Activated T-helper 1 cell treated with anti-CD3 and anti-CD28 coated beads, Interleukin-12 subunit alpha, Interleukin-12 subunit beta, Interleukin-2, Interleukin-4 antibody, amounts not matched to agents 30 ng/mL and 10 ng/mL and 1 ng/mL, durations not matched to agents 14 hours and 24 hours and 36 hours (primary cell): ENCODE data around the gene ICAM2. TPM values are rescaled to one million over a fixed set of nuclear protein-coding genes. Genes with fewer than 3 reads are reported as not detected.

ENCODE experiments used
- DNase-seq: peaks from one replicate; pipeline ENCODE4 v3.0.0; 2021; ENCODE audit warnings: low spot score
- H3K27ac Mint-ChIP-seq: one replicate; pipeline ENCODE4 v1.8.0; 2021; ENCODE audit warnings: mild to moderate bottlenecking, mixed read lengths
- H3K27me3 Mint-ChIP-seq: one replicate; pipeline ENCODE4 v1.8.0; 2022; ENCODE audit warnings: mild to moderate bottlenecking, moderate library complexity, mixed read lengths; ENCODE audit not compliant: insufficient read depth
- H3K36me3 Mint-ChIP-seq: one replicate; pipeline ENCODE4 v1.8.0; 2021; ENCODE audit warnings: low read depth, mixed read lengths
- H3K4me1 Mint-ChIP-seq: one replicate; pipeline ENCODE4 v1.8.0; 2021; ENCODE audit warnings: low read depth, mixed read lengths
- H3K4me3 Mint-ChIP-seq: one replicate; pipeline ENCODE4 v1.8.0; 2021; ENCODE audit warnings: mild to moderate bottlenecking, moderate library complexity, mixed read lengths
- H3K9me3 Mint-ChIP-seq: one replicate; pipeline ENCODE4 v1.8.0; 2021; ENCODE audit warnings: mixed read lengths
- intact Hi-C: fragments of 100-400 bp; cut with micrococcal nuclease; formaldehyde crosslinking; loops from one replicate; pipeline ENCODE4 v1.15.1; 2024
- total RNA-seq: library from RNA; stranded (reverse); gene quantifications from 2 replicates; pipeline ENCODE4 v1.2.3, GENCODE V29; 2022

ICAM2 gene
- 58.3 and 62.1 TPM in 2 replicates for total RNA-seq

DNA sequence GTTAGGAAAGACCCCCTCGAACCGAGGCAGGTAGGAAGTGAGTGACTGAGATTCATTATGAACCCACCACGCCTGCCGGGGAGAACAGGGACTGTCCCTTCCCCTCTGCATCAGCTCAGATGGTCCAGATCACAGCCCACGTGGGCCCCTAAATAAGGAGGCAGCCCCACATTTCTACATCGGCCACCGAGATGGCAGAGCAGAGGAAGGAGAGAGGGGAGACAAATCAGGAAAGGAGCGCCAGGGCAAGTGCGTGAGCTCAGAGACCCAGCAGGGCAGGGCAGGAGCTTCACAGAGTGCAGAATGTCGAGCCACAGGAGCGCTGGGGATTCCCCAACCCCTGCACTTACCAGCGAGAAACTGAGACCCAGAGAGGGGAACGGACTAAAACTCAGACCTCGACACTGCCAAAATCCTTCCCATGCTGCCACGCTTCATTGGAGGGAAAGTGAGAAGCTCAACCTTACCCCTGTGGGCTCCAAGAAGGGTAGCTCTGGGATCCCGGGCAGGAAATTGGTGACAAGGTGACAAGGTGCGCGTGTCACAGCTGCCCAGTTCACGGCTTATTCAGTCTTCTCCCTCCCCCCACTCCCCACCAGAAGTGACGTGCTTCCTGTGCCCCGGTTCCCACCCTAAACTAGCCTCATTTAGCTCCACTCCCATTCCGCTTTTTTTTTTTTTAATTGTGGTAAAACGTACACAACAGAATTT, at the start of gene ICAM2:
ICAM2 (minus strand) TSS at position 578 of the 711 bp plus-strand sequence. CDS start 13,942 bp downstream, outside the sequence.
- peaks cover 13% of the 10 kb centered on the region for H3K36me3 Mint-ChIP-seq
- peak within 1 kb of the TSS; percentile 97 for H3K4me3 Mint-ChIP-seq
- peaks cover 91% of the 10 kb centered on the region for H3K4me1 Mint-ChIP-seq

DNA sequence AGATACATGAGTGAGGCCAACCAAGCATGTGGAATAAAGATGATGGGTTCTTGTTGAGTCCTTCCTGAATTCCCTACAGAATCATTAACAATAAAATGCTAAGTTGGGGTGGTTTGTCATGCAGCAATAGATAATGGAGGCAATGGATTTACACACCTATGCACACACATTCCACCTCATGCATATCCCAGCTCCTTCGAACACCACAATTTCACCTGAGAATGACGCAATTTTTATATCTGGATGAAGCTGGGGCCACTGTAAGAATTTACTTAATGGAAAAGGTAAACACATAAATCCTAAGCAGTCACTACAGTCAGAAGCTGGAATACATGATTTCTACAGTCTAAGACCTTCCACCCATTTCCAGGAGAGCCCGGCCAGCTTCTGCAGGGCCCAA, 49.8 kb upstream of the ICAM2 start:
- Mint-ChIP-seq H3K4me1 (peaks cover 32% of the 10 kb centered on the region), H3K36me3 (peaks cover 77% of the 10 kb centered on the region)

More for the DNA sequence above, at the start of gene ICAM2:
- intact Hi-C loops, result loop anchor here (1.0 to 10.0 kb wide), 4 partner anchors 22 to 765 kb away; partner anchors contain the start of genes POLG2, PRR29 and TEX2
- H3K27me3 Mint-ChIP-seq, result no peaks in the 10 kb centered on the region
- no peaks in the 10 kb centered on the region for H3K9me3 Mint-ChIP-seq
- DNase-seq, result peak; percentile 84
- peak within 1 kb of the TSS; percentile 100 for H3K27ac Mint-ChIP-seq

DNA sequence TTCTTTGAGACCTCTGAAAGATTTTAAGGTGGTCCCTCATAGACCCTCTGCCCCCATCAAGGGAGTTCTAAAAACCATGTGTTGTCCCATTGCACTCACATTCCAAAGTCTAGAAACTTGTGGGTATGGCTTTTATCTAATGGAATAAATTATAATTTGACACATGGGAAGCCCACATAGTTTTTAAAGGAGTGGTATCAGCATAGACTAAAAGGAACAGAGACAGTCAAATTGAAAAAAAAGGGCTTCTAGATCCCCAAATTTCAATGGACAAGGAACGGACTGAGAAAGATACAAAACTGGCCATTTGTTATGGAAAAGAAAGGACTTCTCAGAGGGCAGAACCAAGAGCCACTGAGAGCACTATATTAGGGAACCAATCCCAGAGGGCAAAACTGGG, 48.7 kb upstream of the ICAM2 start:
- Mint-ChIP-seq H3K4me1 (peaks cover 41% of the 10 kb centered on the region), H3K36me3 (peaks cover 79% of the 10 kb centered on the region), H3K27me3 (no peaks in the 10 kb centered on the region), H3K9me3 (peaks cover 20% of the 10 kb centered on the region), H3K27ac (no peak overlapping the region), H3K4me3 (no peak overlapping the region)
- intact Hi-C loops, result no loop called here
- DNase-seq, result no peak

More for the DNA sequence above, 49.8 kb upstream of the ICAM2 start:
- no peaks in the 10 kb centered on the region for H3K27me3 Mint-ChIP-seq
- peaks cover 20% of the 10 kb centered on the region for H3K9me3 Mint-ChIP-seq
- H3K4me3 Mint-ChIP-seq, result no peak overlapping the region
- H3K27ac Mint-ChIP-seq, result no peak overlapping the region
- no peak for DNase-seq
- intact Hi-C loops, result no loop called here

DNA sequence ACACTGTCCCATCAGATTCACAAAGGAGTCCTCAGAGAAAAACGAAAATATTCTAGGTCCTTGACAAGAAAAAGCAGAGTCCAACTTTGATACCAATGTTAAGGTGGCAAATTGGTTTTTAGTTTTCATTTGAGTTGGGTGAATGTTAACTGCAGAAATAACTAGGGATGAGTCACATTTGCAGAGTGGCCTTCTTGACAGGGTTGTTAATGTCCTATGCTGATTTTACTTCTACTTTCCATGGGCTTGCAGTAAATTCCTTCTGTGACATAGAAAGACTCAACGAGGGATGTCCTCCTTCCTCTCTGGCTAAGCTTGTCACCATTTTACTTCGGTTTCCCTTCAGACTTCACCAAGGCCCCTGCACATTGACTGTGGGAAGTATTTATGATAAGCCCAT, 47.2 kb upstream of the ICAM2 start:
- peaks cover 87% of the 10 kb centered on the region for H3K36me3 Mint-ChIP-seq
- peaks cover 20% of the 10 kb centered on the region for H3K9me3 Mint-ChIP-seq
- peak overlapping the region; percentile 88 for H3K27ac Mint-ChIP-seq
- peak overlapping the region; percentile 55 for H3K4me3 Mint-ChIP-seq
- peaks cover 55% of the 10 kb centered on the region for H3K4me1 Mint-ChIP-seq
- intact Hi-C loops, result loop anchor here (1.0 to 2.0 kb wide), 2 partner anchors 15 to 51 kb away; no protein-coding TSS in a partner anchor
- H3K27me3 Mint-ChIP-seq, result no peaks in the 10 kb centered on the region
- DNase-seq, result no peak

DNA sequence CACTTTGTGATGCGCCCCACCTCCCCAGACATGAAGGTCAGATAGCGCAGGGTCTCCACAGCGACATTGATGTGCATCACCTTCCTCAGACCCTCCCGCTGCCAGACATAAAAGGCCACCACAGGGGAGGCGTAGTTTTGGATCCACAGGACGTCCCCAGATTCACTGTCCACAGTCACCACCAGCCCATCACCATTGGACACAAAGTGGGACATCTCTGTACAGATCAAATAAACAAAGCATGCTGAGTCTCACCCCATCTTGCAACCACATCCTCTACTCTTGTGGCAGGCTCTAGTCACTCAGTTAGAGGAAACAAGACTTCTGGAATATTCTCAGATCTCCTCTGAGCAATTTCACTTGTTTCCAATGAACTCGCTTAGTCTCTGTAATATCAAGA, 46.3 kb upstream of the ICAM2 start:
- H3K4me1 Mint-ChIP-seq, result peaks cover 65% of the 10 kb centered on the region
- peak; percentile 32 for DNase-seq
- H3K27ac Mint-ChIP-seq, result peak overlapping the region; percentile 88
- intact Hi-C loops, result loop anchor here (1.0 to 2.0 kb wide), 2 partner anchors 16 to 50 kb away; no protein-coding TSS in a partner anchor
- H3K36me3 Mint-ChIP-seq, result peaks cover 85% of the 10 kb centered on the region
- peak overlapping the region; percentile 63 for H3K4me3 Mint-ChIP-seq
- peaks cover 20% of the 10 kb centered on the region for H3K9me3 Mint-ChIP-seq
- H3K27me3 Mint-ChIP-seq, result no peaks in the 10 kb centered on the region

DNA sequence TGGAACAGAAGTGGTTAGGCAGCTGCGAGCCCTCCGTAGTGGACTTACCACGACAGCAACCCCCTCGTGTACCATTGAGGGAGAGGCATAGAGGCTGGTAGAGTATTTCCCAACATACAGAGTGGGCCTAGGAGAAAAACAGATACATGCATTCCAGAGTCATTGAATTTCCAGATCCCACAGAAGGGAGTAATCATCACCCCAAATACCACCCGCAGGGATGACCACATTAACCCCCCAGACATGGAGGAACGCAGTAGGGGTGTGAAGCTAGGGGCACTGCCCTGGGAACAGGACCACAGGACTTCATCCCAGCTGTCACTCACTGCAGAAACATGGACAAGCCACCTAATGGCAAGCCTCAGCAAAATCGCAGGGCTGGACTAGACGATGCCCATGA, 44.7 kb upstream of the ICAM2 start:
- H3K9me3 Mint-ChIP-seq, result peaks cover 18% of the 10 kb centered on the region
- DNase-seq, result no peak
- intact Hi-C loops, result no loop called here
- peaks cover 83% of the 10 kb centered on the region for H3K36me3 Mint-ChIP-seq
- no peak overlapping the region for H3K4me3 Mint-ChIP-seq
- peak overlapping the region; percentile 36 for H3K27ac Mint-ChIP-seq
- H3K4me1 Mint-ChIP-seq, result peaks cover 80% of the 10 kb centered on the region
- no peaks in the 10 kb centered on the region for H3K27me3 Mint-ChIP-seq

DNA sequence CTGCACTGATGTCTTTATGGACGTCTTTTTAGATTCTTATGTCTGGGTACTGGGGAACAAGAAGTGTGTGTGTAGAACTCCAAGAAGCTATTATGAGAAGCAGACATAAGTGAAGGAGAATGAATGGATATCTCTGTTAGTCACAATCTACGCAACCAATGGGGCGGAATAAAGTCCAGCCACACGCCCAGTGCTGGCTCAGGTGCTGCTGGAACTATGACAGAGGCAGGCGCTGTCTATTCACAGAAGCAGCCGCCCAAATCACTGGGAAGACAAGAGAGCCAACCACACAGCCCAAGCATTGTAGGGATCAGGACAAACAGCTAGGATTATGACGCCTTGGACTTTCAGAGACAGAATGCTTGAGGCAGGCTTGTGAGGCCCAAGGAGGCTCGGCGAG, 43.9 kb upstream of the ICAM2 start:
- Mint-ChIP-seq H3K36me3 (peaks cover 83% of the 10 kb centered on the region), H3K4me1 (peaks cover 86% of the 10 kb centered on the region), H3K27me3 (no peaks in the 10 kb centered on the region), H3K9me3 (peaks cover 10% of the 10 kb centered on the region), H3K27ac (peak overlapping the region; percentile 63), H3K4me3 (peak overlapping the region; percentile 5)
- intact Hi-C loops, result loop anchor here (5.0 kb wide), 1 partner anchor 37 kb away; no protein-coding TSS in a partner anchor
- no peak for DNase-seq

DNA sequence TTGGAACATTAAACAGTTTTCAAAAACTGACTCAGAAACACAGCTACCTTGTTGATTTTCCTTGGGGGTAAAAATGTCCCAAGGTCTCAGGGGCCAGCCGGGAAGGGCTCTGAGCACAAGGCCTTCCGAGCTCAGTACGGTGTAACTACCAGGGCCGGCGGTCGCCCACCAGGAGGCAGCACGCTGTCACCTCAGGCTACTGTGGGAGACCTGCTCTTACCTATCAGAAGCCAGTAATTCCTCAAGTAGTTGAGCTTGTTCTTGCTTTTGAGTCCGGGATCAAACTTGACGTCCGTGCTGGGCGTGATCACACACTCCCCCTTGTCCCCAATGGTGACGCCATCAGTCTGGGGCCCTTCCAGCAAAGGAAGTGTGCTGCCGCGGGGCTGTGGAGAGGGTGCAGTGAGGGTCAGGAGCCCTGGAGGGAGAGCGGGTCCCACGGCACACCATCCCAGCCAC, 43.4 kb upstream of the ICAM2 start:
- Mint-ChIP-seq H3K36me3 (peaks cover 81% of the 10 kb centered on the region), H3K9me3 (peaks cover 4% of the 10 kb centered on the region), H3K4me1 (peaks cover 91% of the 10 kb centered on the region), H3K4me3 (no peak overlapping the region), H3K27me3 (no peaks in the 10 kb centered on the region), H3K27ac (peak overlapping the region; percentile 63)
- peak; percentile 23 for DNase-seq
- intact Hi-C loops, result loop anchor here (1.0 to 5.0 kb wide), 2 partner anchors 36 to 70 kb away; no protein-coding TSS in a partner anchor

DNA sequence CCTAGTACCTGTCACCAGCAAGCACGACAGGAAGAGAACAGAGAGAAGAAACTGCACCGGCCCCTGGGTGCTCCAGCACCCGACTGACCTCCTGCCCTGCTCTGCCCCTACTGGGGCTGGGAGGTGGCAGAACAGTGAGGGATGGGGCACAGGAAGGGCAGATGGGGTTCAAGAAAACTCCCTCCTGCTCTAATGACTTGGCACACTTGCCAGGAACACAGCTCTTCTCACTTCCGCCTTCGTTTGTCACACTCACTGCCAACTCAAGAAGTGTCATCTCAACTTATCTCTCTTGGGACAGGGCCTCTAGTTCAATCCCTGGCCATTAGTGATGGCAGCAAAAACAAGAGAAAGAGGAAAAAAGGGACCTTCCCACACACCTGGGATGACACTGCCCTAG, 42.7 kb upstream of the ICAM2 start:
- Mint-ChIP-seq H3K4me3 (no peak overlapping the region), H3K4me1 (peaks cover 91% of the 10 kb centered on the region), H3K27me3 (no peaks in the 10 kb centered on the region), H3K36me3 (peaks cover 78% of the 10 kb centered on the region), H3K27ac (peak overlapping the region; percentile 82), H3K9me3 (no peaks in the 10 kb centered on the region)
- intact Hi-C loops, result loop anchor here (1.0 to 5.0 kb wide), 2 partner anchors 36 to 70 kb away; no protein-coding TSS in a partner anchor
- no peak for DNase-seq

DNA sequence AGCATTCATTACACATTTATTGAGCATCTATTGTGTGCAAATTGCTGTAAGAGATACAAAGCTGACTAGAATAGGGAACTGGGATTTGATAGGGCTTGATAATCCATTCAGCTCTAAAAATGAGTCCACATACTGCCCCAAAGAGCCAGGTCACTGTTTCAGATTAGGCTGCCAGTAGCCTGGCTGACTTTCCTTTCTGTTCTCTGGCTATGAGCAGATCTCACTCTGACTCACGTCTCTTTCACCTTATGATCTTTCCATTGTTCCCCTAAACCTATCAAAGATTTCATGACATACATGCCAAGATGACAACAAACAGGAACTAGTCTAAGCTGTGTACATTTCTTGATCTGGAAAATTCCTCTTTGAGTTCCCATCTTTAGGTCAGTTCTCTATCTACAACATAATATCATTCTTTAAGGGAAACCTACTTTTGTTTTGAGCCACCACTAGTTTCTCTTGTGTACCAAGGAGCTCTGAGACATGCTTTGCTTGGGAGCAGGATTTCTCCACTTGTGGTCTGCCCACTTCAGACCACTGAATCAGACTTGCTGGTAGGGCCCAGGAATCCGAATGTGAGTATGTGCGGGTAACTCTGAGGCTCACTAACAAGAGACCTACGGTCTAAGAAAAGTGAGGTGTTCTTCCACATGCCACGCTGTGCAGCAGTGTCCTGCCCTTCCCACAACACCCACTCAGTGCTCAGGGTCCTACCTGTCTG, 40.9 kb upstream of the ICAM2 start:
- peaks cover 79% of the 10 kb centered on the region for H3K36me3 Mint-ChIP-seq
- no peaks in the 10 kb centered on the region for H3K27me3 Mint-ChIP-seq
- intact Hi-C loops, result loop anchor here (1.0 to 5.0 kb wide), 5 partner anchors 21 to 69 kb away; partner anchors contain the start of gene ERN1
- H3K9me3 Mint-ChIP-seq, result no peaks in the 10 kb centered on the region
- peak overlapping the region; percentile 91 for H3K27ac Mint-ChIP-seq
- H3K4me3 Mint-ChIP-seq, result peak overlapping the region; percentile 31
- no peak for DNase-seq
- peaks cover 87% of the 10 kb centered on the region for H3K4me1 Mint-ChIP-seq

DNA sequence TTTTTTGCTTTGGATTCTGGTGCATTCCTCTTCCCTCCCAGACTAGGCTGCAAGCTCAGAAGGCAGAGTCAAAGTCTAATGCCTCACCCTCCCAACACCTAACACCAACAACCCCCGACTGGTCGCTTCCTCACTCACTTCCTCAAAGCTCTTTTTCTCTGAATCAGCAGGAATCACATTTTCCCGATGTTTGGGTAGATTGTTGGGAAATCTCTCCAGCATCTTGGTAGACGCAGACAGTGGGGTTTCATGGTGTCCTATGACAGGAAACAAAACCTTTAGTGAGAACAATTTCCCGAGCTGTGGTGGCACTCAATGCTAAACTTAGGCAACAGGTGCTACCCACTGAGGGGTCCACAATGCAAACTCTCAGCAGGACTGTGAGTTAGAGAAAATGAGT, 39.9 kb upstream of the ICAM2 start:
- H3K4me3 Mint-ChIP-seq, result peak overlapping the region; percentile 2
- no peaks in the 10 kb centered on the region for H3K27me3 Mint-ChIP-seq
- no peak for DNase-seq
- H3K4me1 Mint-ChIP-seq, result peaks cover 84% of the 10 kb centered on the region
- H3K36me3 Mint-ChIP-seq, result peaks cover 78% of the 10 kb centered on the region
- H3K27ac Mint-ChIP-seq, result peak overlapping the region; percentile 91
- no peaks in the 10 kb centered on the region for H3K9me3 Mint-ChIP-seq
- intact Hi-C loops, result loop anchor here (2.0 to 5.0 kb wide), 2 partner anchors 33 to 60 kb away; no protein-coding TSS in a partner anchor

DNA sequence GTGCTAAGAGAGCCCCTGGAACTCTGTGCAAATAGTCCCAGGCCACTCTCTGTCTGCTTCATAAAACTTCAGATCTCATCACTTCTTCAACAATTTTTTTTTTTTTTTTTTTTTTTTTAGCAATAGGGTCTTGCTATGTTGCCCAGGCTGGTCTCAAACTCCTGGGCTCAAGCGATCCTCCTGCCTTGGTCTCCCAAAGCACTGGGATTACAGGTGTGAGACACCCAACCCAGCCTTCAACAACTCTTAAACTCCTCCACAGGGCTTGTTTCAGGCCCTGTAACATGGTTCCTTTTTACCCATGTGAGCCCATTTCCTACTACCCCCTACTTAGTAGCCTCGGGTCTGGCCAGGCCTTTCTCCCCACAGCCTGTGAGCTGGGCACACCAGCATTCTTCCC, 39.3 kb upstream of the ICAM2 start:
- peak overlapping the region; percentile 91 for H3K27ac Mint-ChIP-seq
- H3K27me3 Mint-ChIP-seq, result no peaks in the 10 kb centered on the region
- no peak for DNase-seq
- H3K9me3 Mint-ChIP-seq, result no peaks in the 10 kb centered on the region
- intact Hi-C loops, result loop anchor here (2.0 to 5.0 kb wide), 2 partner anchors 32 to 61 kb away; no protein-coding TSS in a partner anchor
- peaks cover 81% of the 10 kb centered on the region for H3K4me1 Mint-ChIP-seq
- peaks cover 80% of the 10 kb centered on the region for H3K36me3 Mint-ChIP-seq
- H3K4me3 Mint-ChIP-seq, result no peak overlapping the region
